Right kidney (tissue), 1 donor: ENCODE results near the gene ADAP2.
A peak's percentile ranks its signal among the peaks of the same experiment; 100 is the strongest.
"Not testable (repeated sequence)": the region's sequence is repeated elsewhere in the genome, so short reads cannot be mapped to it uniquely, and the experiment has no call there.

Experiments used
- DNase-seq: peaks from one replicate; pipeline ENCODE4 v3.0.0-alpha.2; 2016

ADAP2 gene

DNA sequence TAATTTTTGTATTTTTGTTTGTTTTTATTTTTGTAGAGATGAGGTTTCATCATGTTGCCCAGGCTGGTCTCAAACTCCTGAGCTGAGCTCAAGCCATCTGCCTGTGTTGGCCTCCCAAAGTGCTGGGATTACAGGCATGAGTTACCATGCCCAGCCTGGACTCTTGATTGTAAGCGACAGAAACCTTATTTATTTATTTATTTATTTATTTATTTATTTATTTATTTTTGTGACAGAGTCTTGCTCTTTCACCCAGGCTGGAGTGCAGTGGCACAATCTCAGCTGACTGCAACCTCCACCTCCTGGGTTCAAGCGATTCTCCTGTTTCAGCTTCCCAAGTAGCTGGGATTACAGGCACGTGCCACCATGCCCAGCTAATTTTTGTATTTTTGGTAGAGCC, 8.1 kb downstream of the ADAP2 start:
- not testable (repeated sequence) for DNase-seq

DNA sequence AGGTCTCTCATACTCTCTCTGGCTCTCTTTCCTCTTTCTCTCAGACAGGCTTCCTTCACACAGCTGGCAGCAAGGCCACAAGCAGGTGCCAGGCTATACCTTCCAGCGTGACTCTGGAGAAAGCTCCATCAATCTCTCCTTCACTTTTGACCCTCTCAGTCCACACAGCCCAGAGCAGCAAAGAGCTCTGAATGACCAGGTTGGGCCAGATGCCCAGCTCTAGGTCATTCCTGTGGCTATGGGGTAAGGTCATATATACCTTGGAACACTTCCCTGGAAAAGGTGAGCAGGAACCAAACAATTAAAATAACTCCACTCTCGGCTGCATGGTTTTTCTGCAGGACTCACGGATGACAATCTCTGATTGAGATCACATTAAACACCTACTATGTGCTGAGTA, 8.8 kb downstream of the ADAP2 start:
- no peak for DNase-seq

DNA sequence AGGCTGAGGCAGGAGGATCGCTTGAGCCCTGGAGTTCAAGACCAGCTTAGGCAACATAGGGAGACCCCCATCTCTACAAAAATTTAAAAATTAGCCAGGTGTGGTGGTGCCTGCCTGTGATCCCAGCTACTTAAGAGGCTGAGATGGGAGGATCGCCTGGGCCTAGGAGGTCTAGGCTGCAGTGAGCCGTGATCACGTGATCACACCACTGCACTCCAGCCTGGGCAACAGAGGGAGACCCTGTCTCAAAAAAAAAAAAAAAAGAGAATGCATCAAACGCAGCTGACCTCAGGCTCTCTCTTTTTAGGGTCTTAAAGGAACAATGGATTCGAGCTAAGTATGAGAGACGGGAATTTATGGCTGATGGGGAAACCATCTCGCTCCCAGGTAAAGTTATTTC, 9.8 kb downstream of the ADAP2 start:
- not testable (repeated sequence) for DNase-seq

DNA sequence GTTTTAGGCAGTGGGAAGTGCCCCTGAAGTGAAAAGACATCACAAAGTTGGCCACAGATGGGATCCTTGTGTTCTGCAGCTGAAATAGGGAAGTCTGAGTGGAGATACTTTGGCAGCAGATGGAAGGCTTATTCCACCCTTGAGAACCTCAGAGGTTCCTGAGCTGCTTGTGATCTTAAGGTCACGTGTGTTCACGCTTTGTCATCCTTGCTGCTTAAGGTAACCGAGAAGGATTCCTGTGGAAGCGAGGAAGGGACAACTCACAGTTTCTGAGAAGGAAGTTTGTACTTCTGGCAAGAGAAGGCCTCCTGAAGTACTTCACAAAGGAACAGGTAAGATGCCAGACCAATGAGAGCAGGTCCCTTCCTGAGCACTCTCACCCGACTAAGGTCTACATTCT, 12.2 kb downstream of the ADAP2 start:
- DNase-seq: no peak

DNA sequence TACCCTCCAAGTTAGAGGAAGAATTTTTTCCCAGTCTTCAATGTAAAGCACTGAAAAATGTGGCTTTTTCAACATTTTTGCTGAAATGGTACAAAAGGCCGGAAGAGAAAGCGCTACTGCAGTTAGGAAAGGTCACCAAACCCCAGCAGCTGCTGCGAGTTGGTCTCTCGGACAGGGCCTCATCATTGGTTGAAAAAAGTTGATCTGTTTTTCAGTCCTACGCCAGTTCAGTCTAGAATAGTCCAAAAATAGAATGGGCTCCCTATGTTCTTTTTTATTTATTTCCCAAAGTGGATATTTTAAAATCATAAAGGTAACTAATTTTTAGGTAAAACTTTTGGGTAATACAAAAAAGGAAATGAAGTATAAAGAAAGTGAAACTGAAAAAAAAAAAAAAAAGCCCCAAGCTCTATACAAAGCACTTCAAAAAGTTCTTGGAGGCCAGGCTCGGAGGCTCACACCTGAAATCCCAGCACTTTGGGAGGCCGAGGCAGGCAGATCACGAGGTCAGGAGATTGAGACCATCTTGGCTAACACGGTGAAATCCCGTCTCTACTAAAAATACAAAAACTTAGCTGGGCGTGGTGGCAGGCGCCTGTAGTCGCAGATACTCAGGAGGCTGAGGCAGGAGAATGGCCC, 17.4 kb downstream of the ADAP2 start:
- DNase-seq: no peak

DNA sequence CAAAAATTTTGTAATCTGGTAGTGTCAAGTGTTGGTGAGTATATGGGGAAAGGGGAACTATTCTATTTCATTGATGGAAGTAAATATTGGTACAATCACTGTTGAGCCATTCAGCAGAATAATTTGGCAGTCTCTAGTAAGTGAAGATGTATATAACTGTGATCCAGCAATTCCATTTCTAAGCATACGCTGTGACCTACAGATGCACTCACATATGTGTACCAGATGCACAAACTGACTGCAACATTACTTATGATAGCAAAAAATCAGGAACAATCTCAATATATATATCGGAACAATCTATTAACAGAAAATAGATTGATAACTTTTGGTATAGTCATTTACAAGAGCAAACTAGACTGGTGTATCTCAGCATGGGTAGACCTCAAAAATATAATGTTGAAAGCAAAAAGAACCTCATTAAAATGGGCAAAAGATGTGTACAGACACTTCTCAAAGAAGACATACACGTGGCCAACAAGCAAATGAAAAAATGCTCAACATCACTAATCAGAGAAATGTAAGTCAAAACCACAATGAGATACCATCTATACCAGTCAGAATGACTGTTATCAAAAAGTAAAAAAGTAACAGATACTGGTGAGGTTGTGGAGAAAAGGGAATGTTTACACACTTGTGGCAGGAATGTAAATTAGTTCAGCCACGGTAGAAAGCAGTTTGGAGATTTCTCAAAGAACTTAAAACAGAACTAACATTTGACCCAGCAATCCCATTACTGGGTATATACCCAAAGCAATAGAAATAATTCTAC, 20.7 kb downstream of the ADAP2 start:
- no peak for DNase-seq

DNA sequence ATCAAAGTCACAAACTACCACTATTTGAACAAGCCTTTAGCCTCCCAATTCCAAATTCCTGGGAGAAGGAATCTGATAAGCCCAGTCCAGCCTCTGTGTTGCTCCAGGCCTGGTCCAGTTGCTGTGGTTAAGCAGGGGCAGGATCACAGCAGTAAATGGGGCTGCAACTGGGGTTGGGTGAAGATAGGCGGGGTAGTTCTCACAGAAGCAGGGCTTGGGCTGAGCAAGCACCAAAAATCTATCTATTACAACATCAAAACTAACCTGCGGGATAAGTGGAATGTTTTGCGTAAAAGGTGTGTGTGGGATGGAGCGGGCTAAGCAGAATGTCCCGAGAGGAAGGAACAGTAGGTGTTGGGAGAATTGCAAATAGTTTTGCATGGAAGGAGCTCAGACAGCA, 26.1 kb downstream of the ADAP2 start:
- no peak for DNase-seq

DNA sequence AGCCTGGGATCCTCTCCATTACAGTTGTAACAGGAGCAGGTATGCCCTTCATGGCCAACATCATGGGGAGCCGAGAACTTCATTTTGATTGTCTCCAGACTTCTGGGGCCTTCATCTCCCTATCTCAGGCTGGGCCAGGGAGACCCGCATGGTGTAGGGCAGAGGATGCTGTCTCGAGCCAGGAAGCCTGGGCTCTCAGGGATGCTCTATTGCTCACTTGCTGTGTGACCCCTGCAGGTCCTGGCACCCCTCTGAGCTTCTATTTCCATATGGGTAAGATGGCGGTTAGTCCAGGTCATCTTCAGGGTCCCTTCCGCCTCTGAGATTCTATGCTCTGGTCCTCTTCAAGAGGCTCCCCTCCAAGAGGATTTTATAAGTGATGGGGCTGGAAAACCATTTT, 28.4 kb downstream of the ADAP2 start:
- DNase-seq: no peak

DNA sequence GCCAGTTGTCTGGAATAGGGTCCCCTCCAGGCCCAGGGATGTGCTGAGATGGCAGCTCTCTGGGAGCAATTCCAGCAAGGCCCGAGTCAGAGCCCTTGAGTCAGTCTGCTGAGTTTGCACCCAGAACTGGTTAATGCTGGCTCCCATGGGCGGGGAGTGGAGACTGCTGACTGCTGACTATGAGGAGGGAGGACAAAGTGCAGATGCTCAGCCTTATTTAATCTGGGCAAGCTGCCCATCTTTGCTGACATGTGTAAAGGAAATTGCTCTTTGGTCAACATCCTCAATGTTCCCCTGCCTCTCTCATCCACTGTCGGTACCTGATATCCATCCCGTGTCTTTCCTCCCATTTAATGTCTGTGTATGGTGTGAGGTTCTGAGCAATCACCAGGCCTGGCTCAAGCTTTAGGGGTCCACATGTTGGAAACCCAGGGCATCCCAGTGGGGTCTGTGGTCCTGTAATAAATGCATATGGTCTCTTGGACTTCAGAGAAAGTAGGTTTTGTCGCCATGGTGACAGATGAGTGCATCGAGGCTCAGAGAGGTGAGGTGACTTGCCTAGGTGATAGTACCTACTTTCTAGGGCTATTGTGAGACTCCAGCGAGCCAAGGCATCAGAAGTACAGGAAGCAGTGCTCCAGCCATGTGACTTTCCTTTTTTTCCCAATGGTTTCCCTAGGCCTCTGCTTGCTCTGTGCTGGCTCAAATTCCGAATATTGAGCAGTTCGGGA, 29.1 kb downstream of the ADAP2 start:
- no peak for DNase-seq

DNA sequence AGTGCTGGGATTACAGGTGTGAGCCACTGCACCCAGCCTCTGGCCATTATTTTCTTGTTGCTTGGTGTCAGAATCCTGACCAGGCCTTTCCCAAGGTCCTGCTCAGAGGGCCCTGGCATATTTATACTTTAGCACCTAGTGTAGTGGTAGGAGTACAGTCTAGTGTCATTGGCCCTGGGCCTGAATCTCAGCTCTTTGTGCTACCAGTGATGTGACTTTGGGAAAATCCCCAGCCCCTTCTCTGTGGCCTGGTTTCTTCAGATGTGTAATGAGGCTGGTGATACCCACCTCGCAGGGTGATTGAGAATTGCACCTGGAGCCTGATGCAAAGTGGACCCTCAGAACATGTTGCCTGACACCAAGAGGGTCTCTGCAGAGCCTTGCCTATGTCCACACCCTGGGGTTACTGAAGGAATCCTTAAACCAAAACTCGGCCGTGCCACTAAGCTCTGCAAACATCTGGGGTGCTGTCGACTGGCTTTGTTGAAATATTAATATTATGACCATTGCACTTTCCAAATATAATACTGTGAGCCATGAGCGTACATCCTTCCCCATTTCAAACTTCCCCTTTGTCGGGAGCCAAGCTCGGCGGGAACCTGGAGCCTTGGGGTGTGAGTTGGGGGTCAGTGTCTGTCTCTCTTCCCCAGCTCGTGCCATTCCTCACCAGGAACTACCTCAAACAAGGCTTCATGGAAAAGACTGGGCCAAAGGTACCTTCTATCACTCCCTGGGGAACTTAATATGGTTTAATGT, 31.1 kb downstream of the ADAP2 start:
- DNase-seq: no peak

DNA sequence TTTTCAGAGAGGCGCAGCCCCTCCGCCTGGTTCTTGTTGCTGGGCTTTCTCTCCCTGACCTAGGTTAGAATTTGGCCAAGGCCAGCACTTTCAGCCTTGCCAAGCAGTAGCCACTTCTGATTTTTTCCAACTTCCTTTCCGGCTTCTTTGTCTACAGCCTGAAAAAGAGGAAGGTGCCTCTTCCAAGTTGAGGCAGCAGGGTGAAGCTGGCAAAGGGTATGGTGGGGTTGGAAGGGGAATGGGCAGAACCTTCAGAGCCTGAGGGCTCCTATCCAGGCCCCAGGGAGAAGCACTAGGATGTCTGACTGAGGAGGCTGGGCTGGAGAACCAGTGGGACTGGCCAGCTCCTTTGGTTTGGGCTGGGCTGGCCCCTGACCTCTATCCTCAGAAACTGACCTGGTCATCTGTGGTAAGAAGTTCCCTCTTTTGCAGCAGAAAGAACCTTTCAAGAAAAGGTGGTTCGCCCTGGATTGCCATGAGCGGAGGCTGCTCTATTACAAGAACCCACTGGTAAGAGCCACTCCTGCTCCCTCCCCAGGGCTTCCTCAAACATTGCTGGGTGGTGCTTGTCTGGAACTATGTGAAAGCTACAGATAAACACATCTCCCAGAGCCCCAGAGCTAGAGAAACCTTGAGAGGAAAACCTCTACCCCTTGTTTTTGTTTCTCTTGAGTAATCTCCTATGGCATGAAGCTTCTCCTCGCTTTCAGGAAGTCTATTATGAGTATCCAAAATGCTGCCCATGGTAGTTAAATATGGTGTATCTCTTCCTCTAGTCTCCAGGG, 32.5 kb downstream of the ADAP2 start:
- no peak for DNase-seq

DNA sequence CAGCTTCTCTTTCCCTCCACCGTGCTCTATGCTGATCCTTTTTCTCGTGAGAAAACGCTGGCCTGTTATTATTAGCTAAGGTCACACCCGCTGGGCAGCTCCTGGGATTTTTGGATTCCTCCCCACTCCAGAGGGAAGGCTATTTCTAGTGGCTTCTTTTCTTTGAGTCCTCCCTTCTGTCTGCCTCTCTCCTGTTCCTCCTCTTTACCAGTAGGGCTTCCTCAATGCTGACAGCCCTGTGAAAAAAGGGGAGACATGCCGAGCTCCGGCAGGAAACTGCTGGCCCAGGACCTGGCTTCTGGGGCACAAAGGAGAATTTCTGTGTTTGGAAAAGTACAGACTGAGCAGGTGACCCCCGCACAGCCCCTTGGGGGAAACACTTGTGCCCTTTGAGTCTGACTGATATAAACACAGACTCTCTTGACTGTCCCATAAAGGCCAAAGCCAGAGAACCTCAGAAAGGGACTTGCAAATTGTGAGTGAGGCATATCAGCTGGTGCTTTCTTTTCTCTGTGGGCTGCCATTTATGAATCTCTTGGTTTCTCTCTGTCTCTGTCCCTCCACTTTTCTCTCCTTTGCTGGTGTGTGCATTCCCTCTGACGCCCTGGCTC, 35.1 kb downstream of the ADAP2 start:
- DNase-seq: peak; percentile 16

DNA sequence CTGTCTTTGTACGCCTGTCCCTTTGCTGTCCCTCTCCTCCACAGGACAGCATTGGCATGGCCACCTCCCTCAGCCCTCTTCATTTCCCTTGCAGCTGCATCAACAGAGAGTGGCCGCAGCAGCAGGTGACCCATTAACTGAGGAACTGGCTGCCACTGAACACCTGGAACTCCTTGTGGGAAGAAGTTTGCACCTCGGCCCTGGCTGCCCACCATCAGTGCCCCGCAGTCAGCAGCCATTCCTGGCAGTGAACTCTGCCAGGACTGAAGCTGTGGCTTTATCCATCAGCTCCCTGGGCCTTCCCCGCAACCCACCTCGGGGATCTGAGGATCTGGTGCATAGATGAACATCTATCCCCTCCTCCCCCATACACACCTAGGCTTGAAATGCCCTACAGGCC, 36.0 kb downstream of the ADAP2 start:
- no peak for DNase-seq

DNA sequence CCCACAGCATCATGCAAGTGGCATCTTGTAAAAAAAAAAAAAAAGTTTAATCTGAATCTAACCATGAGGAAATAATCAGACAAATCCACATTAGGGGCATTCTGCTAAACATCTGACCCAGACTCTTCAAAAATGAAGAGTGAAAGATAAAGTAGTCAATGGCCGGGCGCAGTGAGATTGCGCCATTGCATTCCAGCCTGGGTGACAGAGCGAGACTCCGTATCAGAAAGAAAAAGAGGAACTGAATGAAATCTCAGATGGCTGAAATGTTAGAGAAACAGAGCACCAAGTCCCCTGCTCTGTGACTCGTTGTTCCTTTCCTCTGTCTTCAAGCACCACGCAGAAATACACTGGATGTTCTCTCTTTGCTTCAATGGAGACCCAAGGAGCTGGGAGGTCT, 36.4 kb downstream of the ADAP2 start:
- DNase-seq: no peak

DNA sequence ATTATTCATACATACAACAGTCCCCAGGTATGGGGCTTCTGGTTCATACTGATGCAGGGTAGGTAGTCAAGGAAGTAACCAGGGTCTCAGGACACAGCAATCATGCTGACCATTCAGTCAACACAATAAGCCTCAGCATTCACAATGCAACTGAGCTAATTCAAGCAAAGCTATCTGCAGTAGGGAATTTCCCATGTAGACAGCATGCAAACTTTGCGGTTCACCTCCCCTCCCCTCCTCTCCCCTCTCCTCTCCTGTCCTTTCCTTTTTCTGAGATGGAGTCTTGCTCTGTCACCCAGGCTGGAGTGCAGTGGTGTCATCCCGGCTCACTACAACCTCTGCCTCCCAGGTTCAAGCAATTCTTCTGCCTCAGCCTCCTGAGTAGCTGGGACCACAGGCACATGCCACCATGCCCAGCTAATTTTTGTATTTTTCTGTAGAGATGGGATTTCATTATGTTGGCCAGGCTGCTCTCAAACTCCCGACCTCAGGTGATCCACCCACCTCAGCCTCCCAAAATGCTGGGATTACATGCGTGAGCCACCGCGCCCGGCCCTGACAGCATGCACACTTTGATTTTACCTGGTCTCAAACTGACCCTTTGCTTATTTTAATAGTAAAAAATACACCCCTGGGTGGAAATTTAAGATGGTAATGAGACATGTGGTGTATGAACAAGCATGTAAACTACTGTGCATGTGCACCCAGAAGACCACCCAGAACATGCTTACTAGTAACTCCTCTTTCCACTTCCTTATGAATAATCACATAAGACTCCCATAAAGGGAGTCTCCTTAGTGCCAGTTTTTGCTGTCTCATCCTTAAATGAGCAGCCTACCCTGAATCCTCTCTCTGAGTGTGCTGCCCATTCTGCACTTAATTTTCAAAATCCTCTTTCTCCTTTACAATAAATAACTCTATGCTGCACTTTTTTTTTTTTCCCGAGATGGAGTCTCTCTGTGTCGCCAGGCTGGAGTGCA, 39.8 kb downstream of the ADAP2 start:
- DNase-seq: no peak

DNA sequence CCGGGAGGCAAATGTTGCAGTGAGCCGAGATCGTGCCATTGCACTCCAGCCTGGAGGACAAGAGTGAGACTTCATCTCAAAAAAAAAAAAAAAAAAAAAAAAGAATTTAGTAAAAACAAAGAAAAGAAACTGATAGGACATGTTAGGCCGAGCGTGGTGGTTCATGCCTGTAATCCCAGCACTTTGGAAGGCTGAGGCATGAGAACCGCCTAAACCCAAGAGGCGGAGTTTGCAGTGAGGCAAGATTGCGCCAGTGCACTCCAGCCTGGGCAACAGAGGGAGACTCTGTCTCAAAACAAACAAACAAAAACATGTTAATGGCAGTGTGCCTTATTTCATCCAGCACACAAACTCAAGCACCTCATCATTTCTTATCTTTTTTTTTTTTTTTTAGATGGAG, 42.6 kb downstream of the ADAP2 start:
- not testable (repeated sequence) for DNase-seq

DNA sequence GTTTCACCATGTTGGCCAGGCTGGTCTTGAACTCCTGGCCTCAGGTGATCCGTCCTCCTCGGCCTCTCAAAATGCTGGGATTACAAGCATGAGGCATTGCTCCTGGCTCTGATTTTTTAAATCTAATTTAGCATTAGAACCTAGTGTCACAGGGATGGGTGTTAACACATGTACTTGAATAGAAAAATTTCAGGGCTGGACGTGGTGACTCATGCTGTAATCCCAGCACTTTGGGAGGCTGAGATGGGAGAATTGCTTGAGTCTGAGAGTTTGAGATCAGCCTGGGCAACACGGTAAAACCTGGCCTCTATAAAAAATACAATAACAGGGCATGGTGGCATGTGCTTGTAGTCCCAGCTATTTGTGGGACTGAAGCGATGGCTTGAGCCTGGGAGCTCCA, 43.1 kb downstream of the ADAP2 start:
- no peak for DNase-seq

DNA sequence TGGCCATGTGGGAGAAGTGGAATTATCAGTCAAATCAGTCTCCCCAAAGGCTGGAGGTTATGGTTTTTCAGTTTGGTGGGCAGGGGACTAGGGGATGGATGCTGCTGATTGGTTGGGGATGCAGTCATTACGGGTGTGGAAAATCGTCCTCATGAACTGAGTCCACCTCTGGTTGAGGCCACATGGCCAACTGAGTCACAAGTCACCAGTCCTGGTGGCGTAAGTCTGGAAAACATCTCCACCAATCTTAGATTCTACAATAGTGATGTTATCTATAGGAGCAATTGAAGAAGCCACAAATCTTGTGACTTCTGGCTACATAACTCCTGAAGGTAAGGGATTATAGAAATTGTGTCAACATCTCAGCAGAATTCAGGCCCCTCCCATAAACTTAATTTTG, 43.9 kb downstream of the ADAP2 start:
- no peak for DNase-seq

DNA sequence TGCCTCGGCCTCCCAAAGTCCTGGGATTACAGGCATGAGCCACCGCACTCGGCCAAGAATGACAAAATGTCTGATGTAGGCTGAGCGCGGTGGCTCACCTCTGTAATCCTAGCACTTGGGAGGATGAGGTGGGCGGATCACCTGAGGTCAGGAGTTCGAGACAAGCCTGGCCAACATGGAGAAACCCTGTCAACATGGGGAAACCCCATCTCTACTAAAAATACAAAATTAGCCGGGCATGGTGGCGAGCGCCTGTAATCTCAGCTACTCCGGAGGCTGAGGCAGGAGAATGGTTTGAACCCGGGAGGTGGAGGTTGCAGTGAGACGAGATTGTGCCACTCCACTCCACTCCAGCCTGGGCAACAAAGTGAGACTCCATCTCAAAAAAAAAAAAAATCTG, 46.2 kb downstream of the ADAP2 start:
- DNase-seq: peak; percentile 10
